ENCODE results near the gene CLN6.

GRCh38 chr15:68205954-68206539 lies 23.5 kb downstream of the CLN6 start:
- TF ChIP-seq CTCF (IDR thresholded peaks at IDR 0.05; ENCODE audit: poor library complexity) = no peak
- TF ChIP-seq EZH2phosphoT487 (IDR thresholded peaks at IDR 0.05; ENCODE audit: low read depth, severe bottlenecking, unreplicated experiment) = no peak
